Hepatocyte (in vitro differentiated cells): Measurements from ENCODE around the gene ALCAM.

ENCODE experiments used
- EZH2 ChIP-seq: fragments of 200-600 bp; sonication (generic); IDR thresholded peaks from 2 replicates; pipeline ENCODE4 v1.6.1; 2016; ENCODE audit warnings: antibody characterized with exemption, mild to moderate bottlenecking, borderline replicate concordance
- TF ChIP-seq, protein P1 (sequence below): fragments of 200-600 bp; sonication (generic); IDR thresholded peaks from 2 replicates; pipeline ENCODE4 v1.5.1; 2016; ENCODE audit warnings: antibody characterized with exemption, mild to moderate bottlenecking; ENCODE audit not compliant: poor library complexity

DNA sequence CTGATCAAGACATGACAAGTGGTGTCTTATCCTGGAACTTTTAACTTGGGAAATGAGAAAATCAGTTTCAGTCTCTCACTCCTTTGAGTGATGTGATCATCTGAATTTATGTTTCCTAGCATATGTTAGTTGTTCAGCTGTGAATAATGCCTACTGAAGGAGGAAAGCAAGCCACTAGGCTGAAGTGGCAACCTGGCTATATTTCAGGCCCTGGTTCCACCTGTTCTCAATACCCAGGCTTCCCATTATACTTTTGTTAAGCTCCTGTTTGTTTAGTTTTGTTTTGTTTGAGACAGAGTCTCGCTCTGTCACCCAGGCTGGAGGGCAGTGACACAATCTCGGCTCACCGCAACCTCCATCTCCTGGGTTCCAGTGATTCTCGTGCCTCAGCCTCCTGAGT is 243.8 kb downstream of the ALCAM start:
- TF ChIP-seq, protein P1, sequence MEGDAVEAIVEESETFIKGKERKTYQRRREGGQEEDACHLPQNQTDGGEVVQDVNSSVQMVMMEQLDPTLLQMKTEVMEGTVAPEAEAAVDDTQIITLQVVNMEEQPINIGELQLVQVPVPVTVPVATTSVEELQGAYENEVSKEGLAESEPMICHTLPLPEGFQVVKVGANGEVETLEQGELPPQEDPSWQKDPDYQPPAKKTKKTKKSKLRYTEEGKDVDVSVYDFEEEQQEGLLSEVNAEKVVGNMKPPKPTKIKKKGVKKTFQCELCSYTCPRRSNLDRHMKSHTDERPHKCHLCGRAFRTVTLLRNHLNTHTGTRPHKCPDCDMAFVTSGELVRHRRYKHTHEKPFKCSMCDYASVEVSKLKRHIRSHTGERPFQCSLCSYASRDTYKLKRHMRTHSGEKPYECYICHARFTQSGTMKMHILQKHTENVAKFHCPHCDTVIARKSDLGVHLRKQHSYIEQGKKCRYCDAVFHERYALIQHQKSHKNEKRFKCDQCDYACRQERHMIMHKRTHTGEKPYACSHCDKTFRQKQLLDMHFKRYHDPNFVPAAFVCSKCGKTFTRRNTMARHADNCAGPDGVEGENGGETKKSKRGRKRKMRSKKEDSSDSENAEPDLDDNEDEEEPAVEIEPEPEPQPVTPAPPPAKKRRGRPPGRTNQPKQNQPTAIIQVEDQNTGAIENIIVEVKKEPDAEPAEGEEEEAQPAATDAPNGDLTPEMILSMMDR = no peak
- no peak for TF ChIP-seq EZH2
